CD8-positive, alpha-beta memory T cell (primary cell): ENCODE data around the gene CDK10. TPM values are rescaled to one million over a fixed set of nuclear protein-coding genes. Genes with fewer than 3 reads are reported as not detected.

Experiments
- CTCF ChIA-PET: fragments of 350-600 bp; sonication (Branson Sonifier 250); formaldehyde crosslinking; loops from one replicate; lab custom pipeline; 2021; ENCODE audit warnings: antibody characterized with exemption; lab: Charles Lee
- POLR2A ChIA-PET: fragments of 350-600 bp; sonication (Branson Sonifier 250); formaldehyde crosslinking; loops from one replicate; lab custom pipeline; 2021; ENCODE audit warnings: antibody characterized with exemption; lab: Charles Lee
- DNase-seq, 5 donors: peaks; one replicate each; pipeline versions ENCODE4 v3.0.0 to v3.0.0-alpha.2; 2020 to 2022; ENCODE audit warnings: mixed read lengths in 1 of 5
- H3K27ac ChIP-seq: one replicate; pipeline ENCODE4 v1.7.0; 2013; ENCODE audit warnings: low read depth, mild to moderate bottlenecking, low read length, moderate library complexity
- H3K27me3 ChIP-seq: 2 replicates; pipeline ENCODE4 v1.7.0; 2013; ENCODE audit warnings: low read length, mild to moderate bottlenecking; ENCODE audit not compliant: insufficient read depth, poor library complexity, severe bottlenecking
- H3K36me3 ChIP-seq: 2 replicates; pipeline ENCODE4 v1.7.0; 2013; ENCODE audit warnings: mild to moderate bottlenecking, low read length, moderate library complexity; ENCODE audit not compliant: insufficient read depth
- H3K4me1 ChIP-seq: 2 replicates; pipeline ENCODE4 v1.7.0; 2013; ENCODE audit warnings: mild to moderate bottlenecking, low read length, moderate library complexity; ENCODE audit not compliant: insufficient read depth
- H3K4me3 ChIP-seq: 2 replicates; pipeline ENCODE4 v1.7.0; 2013; ENCODE audit warnings: mild to moderate bottlenecking, low read length
- H3K9me3 ChIP-seq: 2 replicates; pipeline ENCODE4 v1.7.0; 2013; ENCODE audit warnings: mild to moderate bottlenecking, low read length
- H3K27ac Mint-ChIP-seq, 8 donors: one replicate each; pipeline ENCODE4 v1.8.0; 2020 to 2021; ENCODE audit warnings: mixed read lengths in 8 of 8, mild to moderate bottlenecking in 6 of 8, inconsistent platforms in 3 of 8, moderate library complexity in 3 of 8
- H3K27me3 Mint-ChIP-seq, 2 donors: one replicate each; pipeline ENCODE4 v1.8.0; 2020 to 2021; ENCODE audit warnings: mixed read lengths in 2 of 2, mild to moderate bottlenecking in 1 of 2, moderate library complexity in 1 of 2
- H3K36me3 Mint-ChIP-seq, 3 donors: one replicate each; pipeline ENCODE4 v1.8.0; 2020 to 2021; ENCODE audit warnings: mixed read lengths in 3 of 3, inconsistent platforms in 1 of 3, mild to moderate bottlenecking in 1 of 3
- H3K4me1 Mint-ChIP-seq, 3 donors: one replicate each; pipeline ENCODE4 v1.8.0; 2020 to 2021; ENCODE audit warnings: mixed read lengths in 3 of 3, inconsistent platforms in 1 of 3, mild to moderate bottlenecking in 1 of 3
- H3K4me3 Mint-ChIP-seq, 7 donors: one replicate each; pipeline ENCODE4 v1.8.0; 2020 to 2021; ENCODE audit warnings: mixed read lengths in 7 of 7, mild to moderate bottlenecking in 6 of 7, moderate library complexity in 4 of 7, inconsistent platforms in 2 of 7
- H3K9me3 Mint-ChIP-seq, 5 donors: one replicate each; pipeline ENCODE4 v1.8.0; 2020 to 2022; ENCODE audit warnings: mixed read lengths in 5 of 5, mild to moderate bottlenecking in 3 of 5, moderate library complexity in 2 of 5, inconsistent platforms in 1 of 5
- polyA plus RNA-seq: library from polyadenylated mRNA; unstranded; fragments of 300-500 nt; fragmentation: Illumina TruSeq; gene quantifications from one replicate; pipeline ENCODE4 v1.2.3, GENCODE V29; 2021
- total RNA-seq, 2 experiments: library from RNA; stranded (reverse); gene quantifications; one replicate each; pipeline ENCODE4 v1.2.3, GENCODE V29; 2021

The CDK10 gene
- total and polyA plus RNA-seq, 3 experiments from 2014 or later = 31.8 to 79.0 (median 74.8) TPM

- ChIA-PET CTCF (interaction anchor here (0.9 to 2.9 kb wide), 4 partner anchors 20 to 119 kb away, joined by 3 to 14 read pairs (median 10); partner anchors contain the start of gene SPATA2L), POLR2A (interaction anchor here (0.5 to 5.3 kb wide), 6 partner anchors 18 to 63 kb away, joined by 3 to 68 read pairs (median 5); partner anchors contain the start of gene SPATA2L)
- peaks cover 37 to 59% (median 37%) of the 10 kb centered on the region in 3 donors for H3K4me1 Mint-ChIP-seq
- H3K27me3 ChIP-seq = no peaks in the 10 kb centered on the region
- H3K4me3 ChIP-seq = no peak overlapping the region
- DNase-seq = no peak
- H3K27ac Mint-ChIP-seq = peak overlapping the region in 6 of 8 donors; percentile 57 to 93 (median 72)
- no peaks in the 10 kb centered on the region for H3K27me3 Mint-ChIP-seq
- no peaks in the 10 kb centered on the region for H3K9me3 Mint-ChIP-seq
- peaks cover 34% of the 10 kb centered on the region for H3K4me1 ChIP-seq
- H3K36me3 Mint-ChIP-seq = peaks cover 9 to 64% (median 11%) of the 10 kb centered on the region in 3 donors
- no peaks in the 10 kb centered on the region for H3K9me3 ChIP-seq
- H3K4me3 Mint-ChIP-seq = no peak overlapping the region
- no peak overlapping the region for H3K27ac ChIP-seq
- H3K36me3 ChIP-seq = peaks cover 34% of the 10 kb centered on the region
Measured at GRCh38 chr16:89741342-89742014, 55.0 kb downstream of the CDK10 start.

GRCh38 chr16:89742948-89743347 lies 56.5 kb downstream of the CDK10 start:
- Histone ChIP-seq H3K36me3 (peaks cover 24% of the 10 kb centered on the region), H3K27me3 (no peaks in the 10 kb centered on the region), H3K9me3 (no peaks in the 10 kb centered on the region), H3K27ac (no peak overlapping the region), H3K4me3 (no peak overlapping the region), H3K4me1 (peaks cover 19% of the 10 kb centered on the region)
- no peak for DNase-seq
- ChIA-PET POLR2A (interaction anchor here (0.6 to 2.0 kb wide), 5 partner anchors 10 to 47 kb away, joined by 3 to 9 read pairs (median 5); no protein-coding TSS in a partner anchor), CTCF (interaction anchor here (1.2 to 1.9 kb wide), 3 partner anchors 10 to 42 kb away, joined by 3 to 14 read pairs (median 4); partner anchors contain the start of gene SPATA2L)
- no peak overlapping the region for H3K4me3 Mint-ChIP-seq
- no peaks in the 10 kb centered on the region for H3K9me3 Mint-ChIP-seq
- peaks cover 5 to 60% (median 9%) of the 10 kb centered on the region in 3 donors for H3K36me3 Mint-ChIP-seq
- no peaks in the 10 kb centered on the region for H3K27me3 Mint-ChIP-seq
- H3K4me1 Mint-ChIP-seq = peaks cover 24 to 45% (median 24%) of the 10 kb centered on the region in 3 donors
- peak overlapping the region in 7 of 8 donors; percentile 39 to 91 (median 78) for H3K27ac Mint-ChIP-seq

- Mint-ChIP-seq H3K27me3 (no peaks in the 10 kb centered on the region), H3K27ac (no peak overlapping the region), H3K4me3 (no peak overlapping the region), H3K9me3 (no peaks in the 10 kb centered on the region), H3K4me1 (peaks cover 10 to 29% (median 14%) of the 10 kb centered on the region in 3 donors), H3K36me3 (peaks cover 0 to 58% (median under 1%) of the 10 kb centered on the region in 3 donors)
- Histone ChIP-seq H3K27ac (no peak overlapping the region), H3K27me3 (no peaks in the 10 kb centered on the region), H3K36me3 (peaks cover 6% of the 10 kb centered on the region), H3K4me1 (peaks cover 13% of the 10 kb centered on the region), H3K4me3 (no peak overlapping the region), H3K9me3 (no peaks in the 10 kb centered on the region)
- no peak for DNase-seq
- CTCF ChIA-PET = interaction anchor here (0.9 kb wide), 1 partner anchor 12 kb away, joined by 3 read pairs; no protein-coding TSS in a partner anchor
- POLR2A ChIA-PET = no interaction called here
Measured at GRCh38 chr16:89744813-89745212, 58.3 kb downstream of the CDK10 start.

Other genes with a start within 250 kb of the CDK10 start
- 100 to 1,000 TPM; 130 to 150 TPM for gene ANKRD11, start 196.1 kb upstream of the CDK10 start, total RNA-seq
- gene ANKRD11, start 196.1 kb upstream of the CDK10 start, polyA plus RNA-seq = 39.8 TPM
- gene SPG7, start 178.3 kb upstream of the CDK10 start, total RNA-seq = 10 to 100 TPM; 77.4 to 79.5 TPM
- gene SPG7, start 178.3 kb upstream of the CDK10 start, polyA plus RNA-seq = 48.2 TPM
- 1,000 to 10,000 TPM; 2,710 to 2,878 TPM for gene RPL13, start 126.0 kb upstream of the CDK10 start, total RNA-seq
- gene RPL13, start 126.0 kb upstream of the CDK10 start, polyA plus RNA-seq = 5,211 TPM
- gene CPNE7, start 110.9 kb upstream of the CDK10 start, total RNA-seq = 1 to 10 TPM; 3.2 to 6.1 TPM
- 12.9 TPM for gene CPNE7, start 110.9 kb upstream of the CDK10 start, polyA plus RNA-seq
- gene DPEP1, start 73.0 kb upstream of the CDK10 start, total RNA-seq = not detected
- gene DPEP1, start 73.0 kb upstream of the CDK10 start, polyA plus RNA-seq = not detected
- gene CHMP1A, start 29.0 kb upstream of the CDK10 start, total RNA-seq = 10 to 100 TPM; 81.4 to 94.0 TPM
- gene CHMP1A, start 29.0 kb upstream of the CDK10 start, polyA plus RNA-seq = 72.1 TPM
- gene SPATA33, start 28.9 kb upstream of the CDK10 start, total RNA-seq = 10 to 100 TPM; 16.9 TPM
- gene SPATA33, start 28.9 kb upstream of the CDK10 start, polyA plus RNA-seq = 2.3 TPM
- gene SPATA2L, start 15.0 kb downstream of the CDK10 start, total RNA-seq = 1 to 10 TPM; 7.0 to 7.6 TPM
- gene SPATA2L, start 15.0 kb downstream of the CDK10 start, polyA plus RNA-seq = 10.3 TPM
- gene VPS9D1, start 34.2 kb downstream of the CDK10 start, total RNA-seq = 1 to 10 TPM; 3.7 to 4.0 TPM
- 1.6 TPM for gene VPS9D1, start 34.2 kb downstream of the CDK10 start, polyA plus RNA-seq
- 10 to 100 TPM; 35.6 to 36.6 TPM for gene ZNF276, start 34.8 kb downstream of the CDK10 start, total RNA-seq
- gene ZNF276, start 34.8 kb downstream of the CDK10 start, polyA plus RNA-seq = 47.3 TPM
- 10 to 100 TPM; 88.0 to 94.0 TPM for gene FANCA, start 130.0 kb downstream of the CDK10 start, total RNA-seq
- gene FANCA, start 130.0 kb downstream of the CDK10 start, polyA plus RNA-seq = 10.8 TPM
- 1 to 10 TPM in 1 of 2 experiments, under 1 TPM in 1; 0.37 to 1.4 TPM for gene SPIRE2, start 141.8 kb downstream of the CDK10 start, total RNA-seq
- 0.18 TPM for gene SPIRE2, start 141.8 kb downstream of the CDK10 start, polyA plus RNA-seq
- 100 to 1,000 TPM; 154 to 155 TPM for gene TCF25, start 186.9 kb downstream of the CDK10 start, total RNA-seq
- gene TCF25, start 186.9 kb downstream of the CDK10 start, polyA plus RNA-seq = 121 TPM
- gene MC1R, start 232.2 kb downstream of the CDK10 start, total RNA-seq = 1 to 10 TPM; 1.9 to 2.6 TPM
- 0.86 TPM for gene MC1R, start 232.2 kb downstream of the CDK10 start, polyA plus RNA-seq
- under 1 TPM; 0.31 to 0.38 TPM for gene TUBB3, start 236.7 kb downstream of the CDK10 start, total RNA-seq
- not detected for gene TUBB3, start 236.7 kb downstream of the CDK10 start, polyA plus RNA-seq